NB4 (cell line): ENCODE data around the gene CDC42EP2.

Source experiments
- CTCF ChIP-seq: IDR thresholded peaks from one replicate; pipeline ENCODE4 v1.5.1; 2012; ENCODE audit warnings: low read depth, low read length
- MAX ChIP-seq: IDR thresholded peaks from 2 replicates; pipeline ENCODE4 v1.6.1; 2011; ENCODE audit warnings: low read depth, low read length
- MYC ChIP-seq: IDR thresholded peaks from 2 replicates; pipeline ENCODE4 v1.6.1; 2011; ENCODE audit warnings: low read depth, low read length
- POLR2A ChIP-seq: IDR thresholded peaks from 2 replicates; pipeline ENCODE4 v1.6.1; 2011; ENCODE audit warnings: mild to moderate bottlenecking; ENCODE audit not compliant: insufficient read length; ENCODE audit errors: extremely low read depth

- TF ChIP-seq CTCF (no peak), POLR2A (no peak), MAX (no peak), MYC (no peak)
Observed at GRCh38 chr11:65286686-65287085, 28.0 kb upstream of the CDC42EP2 start.
